Stimulated activated CD4-positive, alpha-beta T cell treated with anti-CD3 and anti-CD28 coated beads, TNF-alpha, amount 100 ng/mL, for 1 hour (primary cell): ENCODE data around the gene LCE3B.
"Not testable (repeated sequence)": the region's sequence is repeated elsewhere in the genome, so short reads cannot be mapped to it uniquely, and the experiment has no call there.

Experiments used
- DNase-seq, 3 donors: peaks; one replicate each; pipeline ENCODE4 v3.0.0-alpha.2; 2020; ENCODE audit warnings: low read depth in 3 of 3, low spot score in 1 of 3

LCE3B gene

DNA sequence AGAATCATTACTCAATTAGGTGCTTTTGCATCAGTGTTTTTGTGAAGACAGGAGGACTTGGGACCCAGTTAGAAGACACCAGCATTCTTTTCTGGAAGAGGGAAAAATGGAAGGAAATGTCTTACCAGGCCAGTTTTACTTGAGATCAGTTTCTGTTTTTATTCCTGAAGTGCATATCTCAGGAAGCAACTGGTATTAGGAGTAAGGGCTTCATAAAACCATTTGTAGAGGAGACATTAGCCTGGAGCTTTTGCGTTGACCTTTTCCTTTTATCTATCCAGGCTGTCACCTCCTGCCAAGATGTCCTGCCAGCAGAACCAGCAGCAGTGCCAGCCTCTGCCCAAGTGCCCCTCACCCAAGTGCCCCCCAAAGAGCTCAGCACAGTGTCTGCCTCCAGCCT is at the start of gene LCE3B:
Gene LCE3B (plus strand): TSS at position 301 of the 400 bp plus-strand sequence. CDS start 0 bp downstream, at position 301.
- no peak for DNase-seq

GRCh38 chr1:152565115-152565514 is 48.5 kb upstream of the LCE3B start:
- no peak for DNase-seq

GRCh38 chr1:152565535-152566215 is 47.9 kb upstream of the LCE3B start:
- DNase-seq: no peak

GRCh38 chr1:152566681-152567080 is 46.9 kb upstream of the LCE3B start, which contains the start of gene LCE3E:
Gene LCE3E (minus strand): TSS chr1:152566780. CDS start chr1:152566208, 572 bp downstream.
- no peak for DNase-seq

- no peak for DNase-seq
These were observed 36.4 kb upstream of the LCE3B start for GRCh38 chr1:152577168-152577567.

- not testable (repeated sequence) for DNase-seq
These were observed 34.1 kb upstream of the LCE3B start for GRCh38 chr1:152579526-152579925.

DNA sequence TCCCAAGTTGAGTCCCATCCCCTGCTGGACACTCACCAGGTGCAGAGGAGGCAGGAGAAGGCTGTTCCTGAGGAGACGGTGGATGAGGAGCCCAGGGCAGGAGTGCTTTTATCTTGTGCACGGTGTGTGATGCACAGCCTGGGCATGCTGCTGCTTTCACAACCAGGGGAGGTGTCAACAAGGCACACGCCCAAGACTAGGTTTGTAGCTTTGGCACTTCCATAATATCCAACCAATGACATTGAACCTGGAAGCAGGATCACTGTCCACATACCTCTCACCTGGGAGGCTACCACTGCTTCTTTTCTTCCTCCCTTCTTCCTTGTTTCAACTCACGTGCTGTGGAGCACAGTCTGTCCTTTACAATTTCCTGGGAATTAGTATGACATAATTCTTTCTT is 33.2 kb upstream of the LCE3B start, which contains the start of gene LCE3D:
Gene LCE3D (minus strand): TSS at position 84 of the 400 bp plus-strand sequence. CDS start 580 bp downstream, outside the sequence.
- no peak for DNase-seq

DNA sequence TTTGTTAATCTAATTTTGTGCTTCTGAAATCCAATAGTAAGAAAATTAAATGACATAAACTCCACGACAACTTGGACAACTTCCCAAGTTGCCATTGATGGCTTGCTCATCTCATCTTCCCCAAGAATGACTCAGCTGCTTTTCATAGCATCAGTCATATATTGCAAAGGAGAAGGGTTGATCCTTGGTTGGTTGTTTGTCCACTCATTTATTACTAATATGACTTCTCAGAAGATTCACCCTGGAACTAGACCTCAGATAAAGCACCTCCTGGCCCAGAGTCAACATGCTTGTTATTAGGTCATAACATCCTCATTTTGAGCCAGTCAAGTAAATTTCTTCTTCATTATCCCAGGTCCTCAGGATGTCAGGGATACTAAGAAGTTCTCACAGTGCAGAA is 31.0 kb upstream of the LCE3B start:
- no peak for DNase-seq

GRCh38 chr1:152585586-152585985 is 28.0 kb upstream of the LCE3B start:
- no peak for DNase-seq

- DNase-seq: no peak
These were observed 16.6 kb upstream of the LCE3B start for GRCh38 chr1:152596986-152597385.

DNA sequence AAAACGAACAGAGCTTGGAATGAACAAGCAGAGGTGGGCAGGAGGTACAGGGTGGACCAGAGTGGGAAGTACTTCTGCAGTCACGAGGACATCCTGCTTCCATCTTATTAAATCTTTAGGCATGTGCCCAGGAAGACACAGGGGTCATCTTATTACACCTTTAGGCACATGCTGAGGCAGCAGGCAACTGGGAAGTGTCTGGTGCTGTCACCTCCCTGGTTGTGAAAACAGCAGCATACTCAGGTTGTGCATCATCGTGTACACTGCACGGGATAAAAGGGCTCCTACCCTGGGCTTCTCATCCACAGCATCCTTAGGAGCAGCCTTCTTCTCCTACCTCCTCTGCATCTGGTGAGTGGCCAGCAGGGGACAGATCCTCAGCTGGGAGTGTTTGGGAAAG is 13.7 kb upstream of the LCE3B start, which contains the start of gene LCE3C:
Gene LCE3C (plus strand): TSS at position 301 of the 400 bp plus-strand sequence. CDS start 498 bp downstream, outside the sequence.
- DNase-seq: no peak

DNA sequence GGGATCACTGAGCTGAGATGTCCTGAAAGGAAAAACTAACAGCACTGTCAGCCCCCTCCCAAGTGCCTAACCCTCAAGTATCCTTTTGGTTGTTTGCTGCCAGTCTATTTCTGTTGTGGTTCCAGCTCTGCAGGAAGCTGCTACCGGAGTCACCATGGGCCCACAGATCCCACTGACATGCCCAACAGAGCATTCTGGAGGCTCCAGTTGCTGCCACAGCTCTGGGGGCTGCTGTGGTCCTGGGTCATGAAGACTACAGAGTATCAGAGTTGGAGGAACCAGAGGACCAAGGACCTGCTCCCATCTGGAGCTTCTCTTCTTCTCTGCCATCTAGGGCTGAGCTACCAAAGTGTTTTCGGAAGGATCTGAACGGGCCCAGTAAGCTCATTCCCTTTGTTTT is 8.4 kb downstream of the LCE3B start:
- DNase-seq: no peak

- DNase-seq: no peak
These were observed 9.2 kb downstream of the LCE3B start, which contains the start of gene LCE3A for GRCh38 chr1:152622803-152623202. Gene LCE3A (minus strand): TSS chr1:152623103. CDS start chr1:152623103, 0 bp downstream.

DNA sequence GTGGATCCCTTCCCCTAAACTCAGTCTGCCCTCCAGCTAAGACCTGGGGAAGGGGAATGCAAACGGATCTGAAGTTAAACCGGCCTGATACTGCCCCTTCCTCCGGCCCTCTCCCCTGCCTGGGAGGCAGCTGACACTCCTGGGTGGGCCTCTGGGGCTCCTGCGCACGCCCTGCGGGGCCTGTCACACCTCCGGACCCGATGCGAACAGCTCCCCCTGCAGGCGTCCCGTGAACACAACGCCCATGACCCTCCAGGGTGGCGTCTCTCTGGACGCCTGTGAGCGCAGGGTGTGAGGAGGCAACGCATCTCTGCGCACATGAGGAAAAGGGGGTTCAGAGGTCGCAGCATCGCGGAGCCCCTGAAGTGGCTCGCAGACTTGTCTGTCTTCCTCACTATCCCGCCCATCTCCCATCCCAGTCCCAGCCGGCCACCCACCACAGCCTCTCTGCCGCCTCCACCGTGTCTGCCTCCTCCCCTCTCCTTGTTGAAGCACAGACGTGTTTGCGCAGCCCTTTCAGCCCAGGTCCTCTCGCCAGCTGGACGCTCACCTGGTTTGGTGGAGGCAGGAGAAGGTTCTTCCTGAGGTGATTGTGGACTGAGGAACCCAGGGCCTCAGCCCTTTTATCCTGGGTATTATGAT is 9.7 kb downstream of the LCE3B start:
- no peak for DNase-seq

DNA sequence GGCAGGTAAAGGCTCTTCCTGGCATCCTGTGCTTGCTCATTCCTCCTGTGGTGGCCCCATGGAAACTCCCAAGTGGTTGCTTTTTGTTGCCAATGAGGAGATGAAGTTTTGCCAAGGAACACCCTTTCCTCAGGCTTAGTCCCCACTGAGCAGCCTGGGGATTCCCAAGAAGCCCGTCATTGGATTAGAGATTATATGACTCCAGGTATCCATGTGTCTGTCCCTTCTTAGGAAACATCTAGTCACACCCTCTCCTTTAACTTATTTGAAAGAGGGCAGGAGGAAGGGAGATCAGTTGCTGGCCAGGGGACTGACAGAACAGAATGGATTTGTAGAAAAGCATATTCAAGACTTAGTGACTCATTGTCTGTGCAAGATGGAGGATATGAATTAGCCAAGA is 13.1 kb downstream of the LCE3B start:
- no peak for DNase-seq

DNA sequence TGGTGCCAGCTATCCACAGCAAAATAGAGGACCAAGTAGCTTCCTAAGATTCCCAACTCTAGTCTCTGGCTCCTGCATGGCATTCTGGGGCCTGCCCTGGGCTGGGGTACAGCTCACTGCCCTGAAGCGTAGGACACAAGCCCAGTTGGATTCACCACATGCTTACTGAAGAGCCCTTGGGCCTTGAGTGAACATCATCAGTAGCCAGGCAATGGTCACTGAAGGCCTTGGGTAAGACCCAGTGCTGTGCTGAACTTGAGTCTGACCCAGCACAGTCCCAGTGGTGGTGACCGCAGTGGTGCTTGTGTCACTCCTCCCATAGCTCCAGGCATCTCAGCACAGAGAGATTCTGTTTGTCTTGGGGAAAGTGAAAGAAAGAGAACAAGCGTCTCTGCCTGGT is 17.0 kb downstream of the LCE3B start:
- DNase-seq: no peak

DNA sequence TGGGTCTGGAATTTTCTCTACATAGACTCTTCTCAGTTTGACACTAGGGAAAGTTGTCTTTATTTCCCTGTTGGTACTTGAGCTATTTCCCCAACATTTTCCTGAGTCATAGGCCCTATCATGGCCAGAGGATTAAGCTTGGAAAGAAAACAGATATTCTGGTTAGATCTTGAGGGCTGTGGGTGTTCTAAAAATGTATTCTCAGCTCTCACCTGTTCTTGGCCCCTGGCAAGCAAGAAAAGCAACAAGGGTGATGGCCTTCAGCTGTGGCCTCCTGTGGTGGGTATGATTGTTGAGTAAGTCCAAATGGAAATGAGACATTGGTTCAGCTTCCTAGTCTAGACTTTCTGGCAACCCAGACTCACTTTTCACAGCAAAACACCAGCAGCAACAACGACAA is 26.7 kb downstream of the LCE3B start:
- no peak for DNase-seq

DNA sequence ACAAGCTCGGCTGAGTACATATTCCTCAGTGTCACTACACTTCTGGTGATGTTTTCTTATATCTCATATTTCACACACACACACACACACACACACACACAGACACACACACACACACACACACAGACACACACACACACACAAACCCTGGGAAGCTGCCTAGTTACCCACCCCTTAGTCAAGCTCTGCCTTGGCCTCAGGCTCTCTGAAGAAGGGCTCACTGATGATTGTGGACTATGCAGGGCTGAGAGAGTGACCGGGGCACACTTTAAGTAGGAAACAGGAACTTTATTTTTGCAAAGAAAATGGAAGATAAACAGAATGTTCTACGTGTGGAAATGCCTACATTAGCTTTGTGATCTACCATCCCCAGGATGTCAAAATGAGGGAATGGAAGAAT is 30.3 kb downstream of the LCE3B start:
- DNase-seq: no peak

DNA sequence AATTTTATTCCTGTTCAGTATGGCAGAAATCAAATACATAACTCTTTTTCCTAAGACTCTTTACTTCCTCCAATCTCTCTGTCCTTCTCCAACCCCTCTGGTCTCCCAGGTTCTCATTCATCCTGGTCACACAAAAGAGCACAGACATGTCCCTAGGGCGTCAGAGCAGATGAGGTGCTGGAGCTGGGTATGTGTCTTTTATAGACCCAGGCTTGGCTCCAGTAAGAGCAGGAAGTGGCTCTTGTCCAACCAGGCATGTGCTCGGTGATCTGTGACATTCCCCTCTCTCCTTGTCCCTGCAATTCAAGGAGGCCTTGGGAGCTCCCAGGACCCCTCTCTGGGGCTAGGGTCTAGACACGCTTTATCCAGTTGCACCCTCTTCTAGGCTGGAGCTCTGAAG is 31.5 kb downstream of the LCE3B start:
- no peak for DNase-seq

DNA sequence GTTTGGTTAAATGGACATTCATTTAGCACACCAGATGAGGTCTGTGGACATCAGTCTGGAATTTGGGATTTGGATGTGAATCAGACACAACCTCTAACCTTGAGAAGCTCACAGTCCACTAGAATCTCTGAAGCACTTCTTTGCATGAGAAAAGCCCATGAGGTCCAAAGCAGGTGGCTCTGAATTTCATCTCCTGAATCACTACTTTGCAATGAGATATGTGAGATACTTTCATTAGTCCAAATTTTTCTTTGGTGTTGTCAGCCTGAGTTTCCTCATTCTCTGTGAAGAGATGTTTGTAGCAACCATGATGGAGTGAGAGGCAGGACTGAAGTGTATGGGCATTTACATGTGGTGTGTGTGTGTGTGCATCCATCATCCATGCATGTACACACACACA is 33.0 kb downstream of the LCE3B start:
- DNase-seq: no peak

- peak in 1 of 3 donors; percentile 12 for DNase-seq
These were observed 40.5 kb downstream of the LCE3B start for GRCh38 chr1:152654110-152654509.

DNA sequence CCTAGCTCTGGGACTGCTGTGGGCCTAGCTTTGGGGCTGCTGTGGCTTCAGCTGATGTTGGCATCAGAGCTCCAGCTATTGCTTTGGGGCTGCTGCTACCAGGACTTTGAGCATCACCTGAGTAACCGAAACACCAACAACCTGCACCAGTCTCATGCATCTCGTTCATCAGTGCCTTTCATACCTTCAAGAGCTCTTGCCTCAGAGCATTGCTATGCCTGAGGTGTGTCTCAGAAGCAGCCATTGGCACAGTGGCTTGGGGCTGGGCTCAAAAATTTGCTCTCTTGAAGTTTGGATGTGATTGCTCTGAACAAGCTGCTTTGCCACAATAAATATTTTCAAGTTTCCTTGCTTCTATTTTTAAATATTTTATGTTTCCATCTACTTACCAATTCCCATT is 42.8 kb downstream of the LCE3B start:
- no peak for DNase-seq
